Kidney epithelial cell (primary cell): Measurements from ENCODE around the gene MAP3K4. TPM values are rescaled to one million over a fixed set of nuclear protein-coding genes. Genes with fewer than 3 reads are reported as not detected.
A peak's percentile ranks its signal among the peaks of the same experiment; 100 is the strongest.

Experiments
- DNase-seq: peaks from one replicate; pipeline ENCODE4 v3.0.0-alpha.2; 2010; ENCODE audit warnings: low read depth
- H3K27me3 ChIP-seq: 2 replicates; pipeline ENCODE4 v1.6.0; 2011; ENCODE audit warnings: low read length; ENCODE audit not compliant: control insufficient read depth, insufficient read depth
- H3K36me3 ChIP-seq: 2 replicates; pipeline ENCODE4 v1.5.1; 2011; ENCODE audit warnings: low read length; ENCODE audit not compliant: control insufficient read depth, insufficient read depth
- H3K4me3 ChIP-seq: 2 replicates; pipeline ENCODE4 v1.5.1; 2011; ENCODE audit warnings: low read depth, mild to moderate bottlenecking, control low read depth, low read length
- total RNA-seq: library from RNA; depleted of rRNA; stranded (reverse); fragments of >200 nt; gene quantifications from 2 replicates; pipeline ENCODE4 v1.2.3, GENCODE V29; 2015
- TF ChIP-seq, protein P1 (sequence below): IDR thresholded peaks from 2 replicates; pipeline ENCODE4 v1.5.1; 2011; ENCODE audit warnings: mild to moderate bottlenecking, moderate library complexity, low read length, control low read depth, inconsistent platforms; ENCODE audit not compliant: insufficient read depth, poor library complexity, severe bottlenecking

The MAP3K4 gene
- total RNA-seq, 1 donor from 2014 or later, result 22.5 TPM

DNA sequence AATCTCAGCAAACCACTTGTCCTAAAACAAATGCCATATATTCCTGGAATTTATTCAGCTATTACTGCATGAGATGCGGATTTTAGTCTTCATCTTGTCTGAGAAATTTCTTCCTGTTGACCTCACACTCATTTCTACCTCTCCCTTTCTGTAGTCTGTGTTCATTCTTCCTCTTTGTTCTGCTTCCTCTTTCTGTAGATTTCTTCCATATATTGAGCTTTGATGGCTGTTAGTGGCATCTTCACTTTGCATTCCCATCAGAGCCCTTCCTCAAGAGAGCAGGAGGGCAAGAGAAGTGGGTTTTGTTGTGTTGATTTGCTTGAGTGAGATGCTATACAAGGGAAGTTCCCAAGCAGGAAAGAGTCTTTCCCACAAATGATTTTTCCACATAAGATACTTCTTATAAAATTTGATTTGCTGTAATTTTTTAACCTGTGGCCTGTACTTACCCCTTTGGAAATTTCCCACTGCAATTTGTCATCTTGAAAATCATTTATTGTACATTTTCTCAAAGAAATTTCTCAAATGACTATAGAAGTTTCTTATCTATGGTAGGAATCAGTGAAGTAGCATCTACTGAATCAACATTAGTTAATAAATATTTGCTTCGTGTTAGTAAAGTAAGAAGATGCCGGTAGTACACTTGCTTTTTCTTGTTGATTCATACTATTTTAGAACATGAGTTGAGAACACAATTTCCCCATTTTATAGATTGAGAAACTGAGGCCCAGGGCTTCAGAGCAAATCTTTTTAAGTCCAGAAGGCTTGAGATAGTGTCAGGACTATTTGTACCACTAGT is 43.8 kb downstream of the MAP3K4 start:
- DNase-seq, result no peak
- TF ChIP-seq, protein P1, sequence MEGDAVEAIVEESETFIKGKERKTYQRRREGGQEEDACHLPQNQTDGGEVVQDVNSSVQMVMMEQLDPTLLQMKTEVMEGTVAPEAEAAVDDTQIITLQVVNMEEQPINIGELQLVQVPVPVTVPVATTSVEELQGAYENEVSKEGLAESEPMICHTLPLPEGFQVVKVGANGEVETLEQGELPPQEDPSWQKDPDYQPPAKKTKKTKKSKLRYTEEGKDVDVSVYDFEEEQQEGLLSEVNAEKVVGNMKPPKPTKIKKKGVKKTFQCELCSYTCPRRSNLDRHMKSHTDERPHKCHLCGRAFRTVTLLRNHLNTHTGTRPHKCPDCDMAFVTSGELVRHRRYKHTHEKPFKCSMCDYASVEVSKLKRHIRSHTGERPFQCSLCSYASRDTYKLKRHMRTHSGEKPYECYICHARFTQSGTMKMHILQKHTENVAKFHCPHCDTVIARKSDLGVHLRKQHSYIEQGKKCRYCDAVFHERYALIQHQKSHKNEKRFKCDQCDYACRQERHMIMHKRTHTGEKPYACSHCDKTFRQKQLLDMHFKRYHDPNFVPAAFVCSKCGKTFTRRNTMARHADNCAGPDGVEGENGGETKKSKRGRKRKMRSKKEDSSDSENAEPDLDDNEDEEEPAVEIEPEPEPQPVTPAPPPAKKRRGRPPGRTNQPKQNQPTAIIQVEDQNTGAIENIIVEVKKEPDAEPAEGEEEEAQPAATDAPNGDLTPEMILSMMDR, result no peak

DNA sequence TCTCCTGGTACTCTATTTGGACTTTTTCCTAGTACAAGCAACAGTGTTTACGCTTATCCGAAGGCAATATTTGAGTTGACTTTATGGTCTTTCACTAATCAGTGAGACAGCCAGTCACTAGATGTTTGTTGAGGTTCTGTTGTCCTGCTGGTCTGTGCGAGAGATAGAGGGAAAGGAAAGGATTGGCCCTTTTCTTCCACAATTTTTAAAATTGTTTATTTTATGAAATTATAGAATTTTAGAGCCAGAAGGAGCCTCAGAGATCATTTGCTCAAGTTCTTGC is 44.4 kb downstream of the MAP3K4 start:
- H3K4me3 ChIP-seq, result no peak overlapping the region
- DNase-seq, result no peak
- no peaks in the 10 kb centered on the region for H3K36me3 ChIP-seq
- H3K27me3 ChIP-seq, result no peaks in the 10 kb centered on the region
- TF ChIP-seq, protein P1, result no peak

More for the DNA sequence above, 43.8 kb downstream of the MAP3K4 start:
- H3K27me3 ChIP-seq, result no peaks in the 10 kb centered on the region
- H3K36me3 ChIP-seq, result no peaks in the 10 kb centered on the region
- H3K4me3 ChIP-seq, result no peak overlapping the region

DNA sequence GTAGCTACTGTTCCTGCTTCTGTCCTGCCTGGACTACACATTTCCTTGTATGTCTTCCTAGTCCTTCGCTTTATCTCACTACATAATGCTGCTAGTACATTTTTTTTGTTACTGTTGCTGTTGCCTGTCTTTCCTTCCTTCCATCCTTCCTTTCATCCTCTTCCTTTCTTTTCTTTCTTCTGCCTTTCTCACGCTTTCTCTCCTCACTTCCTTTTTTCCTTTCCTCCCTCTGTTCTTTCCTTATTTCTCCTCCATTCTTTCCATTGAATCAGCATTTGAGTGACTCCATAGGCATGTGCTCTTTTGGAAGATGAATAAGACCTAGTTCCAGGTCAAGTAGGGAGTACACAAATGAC is 46.3 kb downstream of the MAP3K4 start:
- Histone ChIP-seq H3K27me3 (no peaks in the 10 kb centered on the region), H3K4me3 (no peak overlapping the region), H3K36me3 (no peaks in the 10 kb centered on the region)
- no peak for DNase-seq
- TF ChIP-seq, protein P1, result no peak

GRCh38 chr6:161038229-161039031 is 46.9 kb downstream of the MAP3K4 start:
- Histone ChIP-seq H3K36me3 (no peaks in the 10 kb centered on the region), H3K4me3 (no peak overlapping the region), H3K27me3 (no peaks in the 10 kb centered on the region)
- TF ChIP-seq, protein P1, result peak; percentile 36
- DNase-seq, result peak; percentile 93

DNA sequence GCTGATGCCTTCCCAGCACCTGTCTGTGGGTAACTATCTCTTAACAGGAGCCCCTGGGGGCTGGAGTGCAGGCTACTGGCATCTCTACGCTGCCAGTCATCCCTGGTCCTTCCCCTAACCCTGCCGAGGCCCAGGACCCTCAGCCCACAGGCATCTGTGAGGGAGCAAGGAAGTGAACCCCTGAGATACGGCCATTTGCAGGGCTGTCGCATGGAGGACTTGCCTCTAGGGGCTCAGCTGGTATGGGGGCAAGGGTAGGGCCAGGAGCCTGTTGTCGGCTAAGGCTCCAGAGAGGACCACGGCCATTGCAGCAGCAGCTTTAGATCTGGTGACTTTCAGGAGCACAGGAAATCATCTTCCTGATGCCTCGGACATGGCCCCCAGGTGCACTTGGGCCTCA is 49.7 kb downstream of the MAP3K4 start:
- TF ChIP-seq, protein P1, result no peak
- Histone ChIP-seq H3K27me3 (no peaks in the 10 kb centered on the region), H3K36me3 (no peaks in the 10 kb centered on the region), H3K4me3 (no peak overlapping the region)
- no peak for DNase-seq
